ENCODE measurements around the gene NAV1.

DNA sequence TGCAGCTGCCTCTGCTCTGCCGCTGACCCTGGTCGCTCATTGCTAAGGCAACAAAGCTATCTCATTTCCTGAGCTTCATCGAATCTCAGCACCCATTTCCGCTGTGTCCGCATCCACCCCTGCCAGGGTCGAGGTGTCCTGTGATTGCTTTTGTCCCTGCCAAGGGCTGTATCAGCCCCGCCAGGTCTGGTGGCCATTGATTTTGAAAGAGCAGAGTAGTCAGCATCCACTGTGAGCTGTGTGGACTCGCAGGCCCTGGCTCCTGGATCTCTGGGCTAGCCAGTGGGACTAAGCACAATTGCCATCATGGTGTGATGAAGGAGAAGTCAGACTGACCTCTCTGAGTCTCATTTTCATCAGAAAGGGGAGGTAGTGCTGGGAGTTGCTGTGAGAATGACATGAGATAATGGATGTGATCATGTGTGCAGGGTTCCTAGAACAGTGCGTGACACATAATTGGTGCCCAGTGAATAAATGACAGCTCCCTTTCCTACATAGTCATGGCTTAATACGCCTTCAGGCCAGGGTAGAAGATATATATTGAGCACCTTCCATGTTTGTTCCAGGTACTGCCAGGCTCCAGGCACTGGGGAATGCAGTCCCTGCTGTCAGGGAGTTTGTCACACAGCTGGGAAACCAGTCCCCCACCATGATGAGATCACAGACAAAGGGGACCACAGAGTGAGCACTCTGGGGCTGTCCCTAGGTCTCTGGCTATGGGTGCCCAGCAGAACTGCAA lies 32.1 kb downstream of the NAV1 start:
- TF ChIP-seq TEAD4 (IDR thresholded peaks at IDR 0.05; ENCODE audit: low read depth, low read length) (no peak), CEBPB (IDR thresholded peaks at IDR 0.05; ENCODE audit: low read depth, low read length) (no peak), GTF2F1 (IDR thresholded peaks at IDR 0.05; ENCODE audit: borderline replicate concordance, low read depth, low read length) (no peak), EP300 (IDR thresholded peaks at IDR 0.05; ENCODE audit: borderline replicate concordance in 1 of 2, low read depth in 2 of 2, low read length in 2 of 2) (no peak), POLR2A (IDR thresholded peaks at IDR 0.05; ENCODE audit: control extremely low read depth in 1 of 2, low read depth in 2 of 2, low read length in 2 of 2) (no peak), EZH2 (IDR thresholded peaks at IDR 0.05; ENCODE audit: low read depth, low read length, severe bottlenecking) (no peak)
- TF ChIP-seq, protein P1, sequence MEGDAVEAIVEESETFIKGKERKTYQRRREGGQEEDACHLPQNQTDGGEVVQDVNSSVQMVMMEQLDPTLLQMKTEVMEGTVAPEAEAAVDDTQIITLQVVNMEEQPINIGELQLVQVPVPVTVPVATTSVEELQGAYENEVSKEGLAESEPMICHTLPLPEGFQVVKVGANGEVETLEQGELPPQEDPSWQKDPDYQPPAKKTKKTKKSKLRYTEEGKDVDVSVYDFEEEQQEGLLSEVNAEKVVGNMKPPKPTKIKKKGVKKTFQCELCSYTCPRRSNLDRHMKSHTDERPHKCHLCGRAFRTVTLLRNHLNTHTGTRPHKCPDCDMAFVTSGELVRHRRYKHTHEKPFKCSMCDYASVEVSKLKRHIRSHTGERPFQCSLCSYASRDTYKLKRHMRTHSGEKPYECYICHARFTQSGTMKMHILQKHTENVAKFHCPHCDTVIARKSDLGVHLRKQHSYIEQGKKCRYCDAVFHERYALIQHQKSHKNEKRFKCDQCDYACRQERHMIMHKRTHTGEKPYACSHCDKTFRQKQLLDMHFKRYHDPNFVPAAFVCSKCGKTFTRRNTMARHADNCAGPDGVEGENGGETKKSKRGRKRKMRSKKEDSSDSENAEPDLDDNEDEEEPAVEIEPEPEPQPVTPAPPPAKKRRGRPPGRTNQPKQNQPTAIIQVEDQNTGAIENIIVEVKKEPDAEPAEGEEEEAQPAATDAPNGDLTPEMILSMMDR (IDR thresholded peaks at IDR 0.05; ENCODE audit: control extremely low read depth in 1 of 3, insufficient read depth in 1 of 3, low read depth in 1 of 3, low read length in 3 of 3): no peak

All from H1 (cell line).